ENCODE measurements around the gene CTNNA2. TPM values are rescaled to one million over a fixed set of nuclear protein-coding genes. Genes with fewer than 3 reads are reported as not detected.
"Not testable (repeated sequence)": the region's sequence is repeated elsewhere in the genome, so short reads cannot be mapped to it uniquely, and the experiment has no call there.

CTNNA2 gene
- total RNA-seq, 2 experiments from 2014 or later: not detected

DNA sequence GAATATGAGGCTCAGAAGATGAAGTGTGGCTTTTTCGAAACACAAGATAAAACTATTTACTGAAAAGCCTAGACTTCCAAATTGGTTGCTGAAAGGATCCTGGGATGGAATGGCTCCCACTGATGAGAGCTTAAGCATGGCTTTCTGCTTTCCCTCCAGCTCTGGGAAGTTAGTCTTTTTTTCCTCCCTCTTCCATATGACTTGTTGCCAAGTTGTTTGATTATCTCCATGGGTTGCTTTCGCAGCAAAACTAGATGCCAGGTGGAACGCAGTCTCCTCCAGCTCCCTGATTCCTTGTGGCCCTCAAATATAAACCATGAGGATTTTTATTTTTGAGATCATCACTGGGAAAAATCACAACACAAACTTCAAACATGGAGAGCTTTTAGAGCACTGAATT is 515.2 kb downstream of the CTNNA2 start:
- Mint-ChIP-seq H3K27me3 (no peaks in the 10 kb centered on the region), H3K4me1 (no peaks in the 10 kb centered on the region), H3K27ac (no peak overlapping the region), H3K4me3 (no peak overlapping the region), H3K9me3 (ENCODE audit: low read depth) (peaks cover 7% of the 10 kb centered on the region), H3K36me3 (no peaks in the 10 kb centered on the region)
- ATAC-seq (no peak), DNase-seq (no peak)
- CTCF ChIA-PET: no interaction called here

DNA sequence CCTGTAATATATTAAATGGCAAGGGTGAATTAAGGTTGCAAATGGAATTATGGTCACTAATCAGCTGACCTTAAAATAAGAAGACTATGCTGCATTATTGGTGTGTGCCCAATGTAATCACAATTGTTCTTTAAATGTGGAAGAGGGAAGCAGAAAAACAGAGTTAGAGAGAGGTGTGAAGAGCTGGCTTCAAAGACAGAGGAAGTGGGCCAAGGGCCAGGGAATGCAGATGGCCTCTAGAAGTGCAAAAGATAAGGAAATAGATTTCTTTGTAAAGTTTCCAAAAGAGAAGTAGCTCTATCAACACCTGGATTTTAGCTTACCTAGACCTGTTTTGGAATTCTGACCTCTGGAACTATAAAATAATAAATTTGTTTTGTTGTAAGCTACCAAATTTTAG is 515.7 kb downstream of the CTNNA2 start:
- Mint-ChIP-seq H3K4me1 (no peaks in the 10 kb centered on the region), H3K27me3 (no peaks in the 10 kb centered on the region), H3K36me3 (no peaks in the 10 kb centered on the region), H3K4me3 (no peak overlapping the region), H3K27ac (no peak overlapping the region), H3K9me3 (ENCODE audit: low read depth) (peaks cover 10% of the 10 kb centered on the region)
- CTCF ChIA-PET: no interaction called here
- ATAC-seq: no peak
- DNase-seq: no peak

DNA sequence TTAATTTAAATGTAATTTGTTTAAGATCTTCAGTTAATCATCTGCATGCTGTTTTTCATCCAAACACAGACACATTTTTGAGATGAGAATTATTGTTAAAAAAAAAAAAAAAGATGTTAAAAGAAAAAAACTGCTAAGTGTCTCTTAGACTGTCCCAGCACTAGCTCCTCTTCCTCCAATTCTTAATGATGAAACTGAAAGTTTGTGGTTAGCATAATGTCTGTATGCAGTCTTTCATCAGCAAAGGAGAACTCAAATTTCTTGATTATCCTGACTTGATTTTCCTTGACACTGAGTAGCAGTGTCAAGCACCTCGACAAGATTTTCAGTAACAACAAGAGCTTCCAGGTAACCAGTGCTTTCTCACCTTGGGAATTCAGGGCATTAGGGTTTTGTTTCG is 517.3 kb downstream of the CTNNA2 start:
- Mint-ChIP-seq H3K27me3 (no peaks in the 10 kb centered on the region), H3K4me3 (no peak overlapping the region), H3K9me3 (ENCODE audit: low read depth) (peaks cover 9% of the 10 kb centered on the region), H3K36me3 (no peaks in the 10 kb centered on the region), H3K4me1 (no peaks in the 10 kb centered on the region), H3K27ac (no peak overlapping the region)
- ATAC-seq (no peak), DNase-seq (no peak)
- CTCF ChIA-PET: no interaction called here

DNA sequence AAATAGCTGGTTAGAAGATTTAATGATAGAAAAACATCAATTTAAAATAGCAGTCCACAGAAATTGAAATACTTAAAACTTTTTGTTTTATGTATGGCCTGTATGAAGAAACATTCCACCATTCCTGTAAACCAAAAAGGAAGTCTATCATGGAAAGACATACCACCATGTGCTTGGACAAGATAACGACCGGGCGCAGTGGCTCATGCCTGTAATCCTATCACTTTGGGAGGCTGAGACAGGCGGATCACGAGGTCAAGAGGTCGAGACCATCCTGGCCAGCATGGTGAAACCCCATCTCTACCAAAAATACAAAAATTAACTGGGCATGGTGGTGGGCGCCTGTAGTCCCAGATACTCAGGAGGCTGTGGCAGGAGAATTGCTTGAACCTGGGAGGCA is 519.8 kb downstream of the CTNNA2 start:
- H3K36me3 Mint-ChIP-seq; CTCF ChIA-PET; H3K4me1 Mint-ChIP-seq; H3K9me3 Mint-ChIP-seq (ENCODE audit: low read depth); H3K4me3 Mint-ChIP-seq; DNase-seq; H3K27me3 Mint-ChIP-seq; ATAC-seq; H3K27ac Mint-ChIP-seq: not testable (repeated sequence)

DNA sequence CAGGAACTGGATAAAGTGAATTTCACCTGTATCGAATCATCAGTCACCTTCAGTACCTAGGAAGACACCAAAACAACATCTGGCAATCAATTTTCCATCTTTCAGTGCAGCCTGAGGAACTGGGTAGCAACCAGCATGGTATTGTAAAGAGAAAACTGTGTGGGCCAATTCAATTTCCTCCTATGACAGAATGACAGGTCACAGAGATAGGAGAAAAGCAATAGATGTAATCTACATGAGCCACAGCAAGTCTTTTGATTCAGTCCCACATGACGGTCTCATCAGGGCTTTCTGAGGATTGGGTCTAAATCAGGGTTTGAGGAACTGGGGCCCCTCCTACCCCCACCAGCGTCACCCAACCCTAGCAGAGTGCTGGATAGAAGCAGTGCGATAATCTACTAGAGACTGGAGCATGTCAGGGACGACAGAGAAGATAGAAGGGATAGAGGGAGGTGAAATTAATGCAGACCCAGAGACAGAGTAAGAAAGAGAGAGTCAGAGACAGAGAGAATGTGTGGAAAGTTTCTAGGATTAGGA is 523.0 kb downstream of the CTNNA2 start:
- H3K27me3 Mint-ChIP-seq: no peaks in the 10 kb centered on the region
- no peaks in the 10 kb centered on the region for H3K36me3 Mint-ChIP-seq
- no peaks in the 10 kb centered on the region for H3K4me1 Mint-ChIP-seq
- no peak for DNase-seq
- peaks cover 6% of the 10 kb centered on the region for H3K9me3 Mint-ChIP-seq (ENCODE audit: low read depth)
- H3K27ac Mint-ChIP-seq: no peak overlapping the region
- CTCF ChIA-PET: no interaction called here
- H3K4me3 Mint-ChIP-seq: no peak overlapping the region
- ATAC-seq: no peak

DNA sequence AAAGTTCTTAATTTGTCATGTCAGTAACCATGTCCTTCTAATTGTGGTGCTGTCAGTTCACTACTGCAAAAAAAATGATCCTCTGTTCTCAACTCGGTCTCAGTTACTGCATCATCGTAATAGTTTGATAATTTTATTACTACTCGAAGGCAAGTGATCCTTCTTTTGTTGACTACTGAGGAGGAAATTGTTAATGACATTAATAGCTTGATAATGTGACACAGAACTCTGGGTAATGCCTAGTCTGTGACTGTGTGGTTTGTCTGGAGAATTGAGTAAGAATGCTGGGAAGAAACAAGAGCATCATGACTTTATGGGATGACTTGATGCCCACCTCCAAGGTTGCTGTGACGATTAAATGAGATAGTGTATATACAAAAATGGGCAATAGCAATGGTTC is 524.5 kb downstream of the CTNNA2 start:
- Mint-ChIP-seq H3K4me1 (no peaks in the 10 kb centered on the region), H3K4me3 (no peak overlapping the region), H3K27me3 (no peaks in the 10 kb centered on the region), H3K36me3 (no peaks in the 10 kb centered on the region), H3K9me3 (ENCODE audit: low read depth) (peaks cover 6% of the 10 kb centered on the region), H3K27ac (no peak overlapping the region)
- DNase-seq: no peak
- CTCF ChIA-PET: no interaction called here
- ATAC-seq: no peak

DNA sequence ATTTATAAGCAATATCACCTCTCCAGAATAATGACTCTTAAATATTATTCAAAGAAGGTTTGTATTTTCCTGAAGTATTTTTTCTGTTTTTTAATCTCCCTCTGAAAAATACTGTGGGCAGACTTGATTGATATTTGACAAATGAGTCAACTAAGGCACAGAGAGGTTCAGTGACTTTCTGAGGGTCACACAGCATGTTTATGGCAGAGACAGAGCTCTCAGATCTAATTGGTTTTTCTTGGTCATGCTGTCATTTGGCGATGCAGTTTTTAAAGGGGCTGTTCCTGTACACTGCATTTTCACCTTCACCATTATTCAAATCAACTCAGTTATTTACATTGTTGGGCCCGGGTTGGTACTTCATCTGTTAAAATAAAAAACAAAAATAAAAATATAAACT is 527.4 kb downstream of the CTNNA2 start:
- H3K9me3 Mint-ChIP-seq (ENCODE audit: low read depth): peaks cover 2% of the 10 kb centered on the region
- no peak overlapping the region for H3K27ac Mint-ChIP-seq
- no peaks in the 10 kb centered on the region for H3K4me1 Mint-ChIP-seq
- CTCF ChIA-PET: no interaction called here
- DNase-seq: no peak
- no peak for ATAC-seq
- H3K4me3 Mint-ChIP-seq: no peak overlapping the region
- no peaks in the 10 kb centered on the region for H3K27me3 Mint-ChIP-seq
- H3K36me3 Mint-ChIP-seq: no peaks in the 10 kb centered on the region

DNA sequence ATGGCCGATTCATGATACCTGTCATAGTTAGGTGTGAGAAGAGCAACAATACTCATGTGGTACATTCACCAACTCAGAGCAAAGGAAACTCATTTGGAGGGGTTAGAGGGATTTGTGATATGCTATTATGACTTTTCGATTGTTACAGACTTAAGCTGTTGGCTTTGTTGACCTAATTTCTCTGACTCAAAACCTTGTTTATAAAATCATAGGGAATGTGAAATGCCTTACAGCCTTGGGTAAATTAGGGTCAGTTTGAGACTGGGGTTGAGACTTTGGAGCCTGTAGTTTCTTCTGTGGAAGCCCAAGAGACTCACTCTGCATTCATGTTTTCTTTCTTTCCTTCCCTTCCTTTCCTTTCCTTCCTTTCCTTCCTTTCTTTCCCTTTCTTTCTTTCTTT is 529.8 kb downstream of the CTNNA2 start:
- Mint-ChIP-seq H3K4me1 (no peaks in the 10 kb centered on the region), H3K36me3 (no peaks in the 10 kb centered on the region), H3K9me3 (ENCODE audit: low read depth) (peaks cover 2% of the 10 kb centered on the region), H3K27ac (no peak overlapping the region), H3K4me3 (no peak overlapping the region), H3K27me3 (no peaks in the 10 kb centered on the region)
- CTCF ChIA-PET: no interaction called here
- no peak for ATAC-seq
- DNase-seq: no peak

DNA sequence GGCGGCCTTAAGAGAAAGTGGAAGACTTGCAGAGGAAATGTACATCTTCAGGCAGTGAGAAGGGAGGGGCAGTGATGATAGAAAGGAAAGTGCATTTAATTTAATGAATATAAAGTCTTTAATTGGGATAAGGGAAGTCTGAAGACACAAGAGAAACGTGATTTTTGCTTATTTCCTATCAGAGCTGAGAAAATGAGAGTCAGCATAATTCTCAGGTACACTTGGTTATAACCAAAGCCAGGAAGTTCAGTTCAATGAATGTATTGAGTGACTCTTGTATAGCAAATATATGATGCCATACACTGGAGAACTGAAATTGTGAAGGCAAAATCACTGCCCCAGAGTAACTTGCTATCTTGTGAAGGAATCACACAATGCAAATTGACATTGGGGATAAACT is 535.4 kb downstream of the CTNNA2 start:
- Mint-ChIP-seq H3K27me3 (no peaks in the 10 kb centered on the region), H3K27ac (no peak overlapping the region), H3K4me1 (no peaks in the 10 kb centered on the region), H3K36me3 (no peaks in the 10 kb centered on the region), H3K9me3 (ENCODE audit: low read depth) (no peaks in the 10 kb centered on the region), H3K4me3 (no peak overlapping the region)
- CTCF ChIA-PET: no interaction called here
- ATAC-seq (no peak), DNase-seq (no peak)

DNA sequence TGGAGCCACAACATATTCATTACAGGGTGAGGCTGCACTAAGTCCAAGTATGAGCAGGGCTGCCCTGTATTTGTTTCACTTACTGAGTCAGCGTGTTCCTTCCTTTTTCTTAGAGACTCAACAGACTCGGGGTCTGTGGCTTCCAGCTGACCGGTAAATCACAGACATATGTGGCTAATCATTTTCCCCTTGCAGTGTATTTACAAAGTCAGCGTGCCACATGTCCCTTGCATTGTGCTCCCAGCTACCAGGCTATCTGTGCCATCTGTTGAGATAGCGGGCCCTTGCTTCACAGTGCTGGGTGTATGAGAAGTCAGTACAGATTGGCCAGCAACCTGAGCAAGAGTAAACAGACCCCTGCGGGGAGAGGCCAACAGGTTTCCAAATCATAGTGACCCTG is 537.4 kb downstream of the CTNNA2 start:
- Mint-ChIP-seq H3K4me3 (no peak overlapping the region), H3K36me3 (no peaks in the 10 kb centered on the region), H3K9me3 (ENCODE audit: low read depth) (no peaks in the 10 kb centered on the region), H3K4me1 (no peaks in the 10 kb centered on the region), H3K27ac (no peak overlapping the region), H3K27me3 (no peaks in the 10 kb centered on the region)
- CTCF ChIA-PET: no interaction called here
- DNase-seq (no peak), ATAC-seq (no peak)

DNA sequence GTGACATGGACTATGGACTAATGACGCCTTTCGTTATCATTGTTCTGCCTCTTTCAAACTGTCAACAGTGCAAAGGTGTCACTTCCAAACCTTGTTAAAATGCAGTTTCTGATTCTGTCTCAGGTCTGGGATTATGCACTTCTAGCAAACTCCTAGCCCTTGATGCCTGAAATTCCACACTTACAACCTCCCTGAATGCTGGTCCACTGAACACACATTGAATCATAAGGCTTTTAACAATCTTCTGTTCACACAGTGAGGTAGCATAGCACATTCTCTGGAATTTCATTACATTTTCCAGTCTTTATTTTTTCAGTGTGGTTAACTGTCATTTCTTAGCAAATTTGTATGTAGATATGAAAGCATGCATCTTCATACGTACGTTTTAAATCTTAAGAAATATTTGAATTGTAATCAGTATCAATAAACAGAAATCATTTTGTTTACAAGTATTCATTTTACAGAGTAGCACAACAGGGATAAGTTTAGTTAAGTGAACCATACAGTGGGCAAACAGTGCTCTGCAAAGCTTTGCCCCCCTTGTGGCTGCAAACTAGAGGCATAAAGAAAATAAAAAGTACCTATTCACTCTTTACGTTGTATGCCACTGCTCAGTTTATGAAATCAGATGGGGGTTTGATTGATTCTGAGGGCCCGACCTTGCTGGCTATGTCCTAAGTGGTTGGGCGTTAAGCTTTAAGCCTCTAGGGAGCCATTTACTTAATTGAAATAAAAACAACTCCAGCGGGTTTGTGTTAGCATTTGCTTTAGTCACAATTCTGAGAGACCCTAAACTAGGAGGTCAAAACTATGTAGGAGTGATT is 540.9 kb downstream of the CTNNA2 start:
- Mint-ChIP-seq H3K27me3 (no peaks in the 10 kb centered on the region), H3K36me3 (no peaks in the 10 kb centered on the region)
- CTCF ChIA-PET: no interaction called here

DNA sequence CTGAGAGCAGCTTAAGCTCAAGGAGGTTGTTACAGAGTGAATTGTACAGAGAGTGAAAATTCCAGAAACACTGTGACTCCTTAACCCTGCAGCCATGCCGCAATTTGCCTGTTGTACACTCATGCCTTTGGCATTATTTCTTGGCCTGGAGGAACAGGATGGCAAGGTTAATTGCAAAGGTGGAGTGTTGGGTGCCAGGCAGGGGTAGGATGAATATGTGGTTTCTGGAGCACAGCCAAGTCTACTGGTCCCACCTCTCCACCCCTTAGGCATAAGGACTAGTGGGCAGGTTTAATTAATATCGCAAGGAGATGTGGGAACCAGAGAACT is 541.5 kb downstream of the CTNNA2 start:
- no peaks in the 10 kb centered on the region for H3K36me3 Mint-ChIP-seq
- H3K9me3 Mint-ChIP-seq (ENCODE audit: low read depth): no peaks in the 10 kb centered on the region
- H3K4me1 Mint-ChIP-seq: no peaks in the 10 kb centered on the region
- ATAC-seq (no peak), DNase-seq (no peak)
- CTCF ChIA-PET: no interaction called here
- no peak overlapping the region for H3K27ac Mint-ChIP-seq
- no peaks in the 10 kb centered on the region for H3K27me3 Mint-ChIP-seq
- H3K4me3 Mint-ChIP-seq: no peak overlapping the region

More for the DNA sequence above, 540.9 kb downstream of the CTNNA2 start:
- ATAC-seq (no peak), DNase-seq (no peak)
- H3K4me3 Mint-ChIP-seq: no peak overlapping the region
- H3K27ac Mint-ChIP-seq: no peak overlapping the region
- H3K9me3 Mint-ChIP-seq (ENCODE audit: low read depth): no peaks in the 10 kb centered on the region
- H3K4me1 Mint-ChIP-seq: no peaks in the 10 kb centered on the region

DNA sequence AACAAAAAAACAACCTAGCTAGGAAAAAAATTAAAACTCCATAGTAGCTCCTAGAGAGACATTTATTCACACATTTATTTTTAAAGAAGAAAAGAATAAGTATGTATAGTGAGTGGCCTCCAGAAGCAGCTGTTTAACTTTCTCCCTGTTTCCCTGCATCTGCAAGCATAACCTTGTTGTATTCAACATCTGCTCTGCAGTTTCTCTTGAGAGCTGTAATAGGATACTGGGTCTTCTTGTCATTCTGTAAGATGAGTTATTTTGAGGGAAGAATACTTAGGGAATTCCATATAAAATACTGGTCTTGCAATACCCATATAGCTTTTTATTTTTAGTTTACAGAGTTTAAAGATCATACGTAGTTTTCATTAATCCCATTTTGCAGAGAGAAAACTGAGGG is 545.1 kb downstream of the CTNNA2 start:
- Mint-ChIP-seq H3K27ac (no peak overlapping the region), H3K36me3 (no peaks in the 10 kb centered on the region), H3K9me3 (ENCODE audit: low read depth) (no peaks in the 10 kb centered on the region), H3K4me1 (no peaks in the 10 kb centered on the region), H3K4me3 (no peak overlapping the region), H3K27me3 (no peaks in the 10 kb centered on the region)
- DNase-seq: no peak
- CTCF ChIA-PET: no interaction called here
- ATAC-seq: no peak

DNA sequence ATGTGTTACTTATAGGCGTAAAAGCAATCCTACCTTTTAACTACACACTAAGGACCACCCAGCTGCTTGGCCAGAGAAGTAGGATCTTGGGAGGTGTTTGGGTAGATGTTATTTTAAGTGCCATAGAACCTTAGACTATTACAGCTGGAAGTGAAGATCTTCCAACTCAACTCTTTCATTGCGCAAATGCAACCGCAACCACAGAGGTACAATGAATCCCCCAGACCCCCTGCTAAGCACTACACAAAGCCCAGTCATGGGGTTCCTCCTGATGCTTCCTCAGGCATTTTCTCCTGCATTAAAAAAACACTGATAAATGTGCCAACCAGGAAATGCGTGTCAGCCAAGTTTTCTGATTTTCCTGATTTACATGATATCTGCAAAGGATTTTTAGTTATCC is 545.7 kb downstream of the CTNNA2 start:
- CTCF ChIA-PET: no interaction called here
- Mint-ChIP-seq H3K4me1 (no peaks in the 10 kb centered on the region), H3K9me3 (ENCODE audit: low read depth) (no peaks in the 10 kb centered on the region), H3K36me3 (no peaks in the 10 kb centered on the region), H3K27ac (no peak overlapping the region), H3K27me3 (no peaks in the 10 kb centered on the region), H3K4me3 (no peak overlapping the region)
- DNase-seq (no peak), ATAC-seq (no peak)

DNA sequence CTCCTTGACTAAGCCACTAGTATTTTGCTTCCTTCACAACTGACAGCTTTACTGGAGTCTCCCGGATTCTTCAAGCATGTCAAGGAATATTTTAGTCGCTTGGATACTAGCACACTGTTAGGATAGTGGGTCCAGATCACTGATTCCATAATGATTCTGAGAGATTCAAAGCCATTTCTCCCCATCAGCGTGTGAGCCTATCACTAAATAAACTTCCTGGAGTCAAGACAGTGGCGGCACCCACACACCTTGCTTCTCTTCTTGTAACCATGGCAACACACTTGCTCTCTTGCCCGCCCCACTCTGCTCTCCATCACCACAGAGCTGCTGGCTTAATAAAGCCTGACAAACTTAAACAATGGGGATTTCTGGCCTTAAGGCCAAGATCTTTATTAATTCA is 546.6 kb downstream of the CTNNA2 start:
- CTCF ChIA-PET: no interaction called here
- no peak for ATAC-seq
- Mint-ChIP-seq H3K9me3 (ENCODE audit: low read depth) (no peaks in the 10 kb centered on the region), H3K4me3 (no peak overlapping the region), H3K27me3 (no peaks in the 10 kb centered on the region), H3K27ac (no peak overlapping the region), H3K4me1 (no peaks in the 10 kb centered on the region), H3K36me3 (no peaks in the 10 kb centered on the region)
- no peak for DNase-seq
